Measurements from ENCODE around the gene LY6G6D.
"Not testable (repeated sequence)": the region's sequence is repeated elsewhere in the genome, so short reads cannot be mapped to it uniquely, and the experiment has no call there.

LY6G6D gene

DNA sequence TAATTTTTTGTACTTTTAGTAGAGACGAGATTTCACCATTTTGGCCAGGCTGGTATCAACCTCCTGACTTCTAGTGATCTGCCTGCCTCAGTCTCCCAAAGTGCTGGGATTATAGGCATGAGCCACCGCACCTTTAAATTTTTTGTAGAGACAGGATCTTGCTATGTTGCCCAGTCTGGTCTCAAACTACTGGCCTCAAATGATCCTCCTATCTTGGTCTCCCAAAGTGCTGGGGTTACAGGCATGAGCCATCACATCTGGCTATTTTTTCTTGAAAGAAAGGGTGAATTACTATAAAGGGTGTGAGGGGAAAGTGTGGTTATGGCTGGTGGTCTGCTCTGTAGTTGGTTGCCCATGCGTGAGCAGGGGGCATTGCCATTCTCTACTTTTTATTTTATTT lies 6.9 kb upstream of the LY6G6D start:
- WGBS (ENCODE audit: insufficient coverage): 95% methylated on average over 2 of the region's 3 CpGs
- no peaks in the 10 kb centered on the region for H3K36me3 ChIP-seq (ENCODE audit: control insufficient read depth in 4 of 4, insufficient read depth in 4 of 4, low read length in 3 of 4)
- ChIA-PET CTCF (interaction anchor here (0.9 to 1.4 kb wide), 2 partner anchors 21 to 62 kb away, joined by 3 read pairs; no protein-coding TSS in a partner anchor), POLR2A (no interaction called here)
- H3K4me1 ChIP-seq (ENCODE audit: control extremely low read depth in 1 of 4, control insufficient read depth in 4 of 4, insufficient read depth in 4 of 4, low read length in 3 of 4): peaks cover 3 to 36% (median 29%) of the 10 kb centered on the region in 4 experiments
- no peak overlapping the region for H3K27ac ChIP-seq (ENCODE audit: insufficient read depth in 1 of 2, low read depth in 1 of 2, low read length in 2 of 2, poor library complexity in 1 of 2, severe bottlenecking in 2 of 2)
- DNase-seq: no peak
- H3K27me3 ChIP-seq (replicated peaks in 2 of 5; ENCODE audit: control insufficient read depth in 4 of 5, insufficient read depth in 5 of 5, low read length in 4 of 5): no peaks in the 10 kb centered on the region
- no peak overlapping the region for H3K4me3 ChIP-seq (ENCODE audit: control insufficient read depth in 1 of 7, extremely low read depth in 1 of 7, insufficient read depth in 4 of 7, low read depth in 2 of 7, low read length in 6 of 7)
- no peaks in the 10 kb centered on the region for H3K9me3 ChIP-seq (ENCODE audit: control extremely low read depth in 1 of 5, control insufficient read depth in 4 of 5, insufficient read depth in 2 of 5, low read depth in 1 of 5, low read length in 4 of 5)

DNA sequence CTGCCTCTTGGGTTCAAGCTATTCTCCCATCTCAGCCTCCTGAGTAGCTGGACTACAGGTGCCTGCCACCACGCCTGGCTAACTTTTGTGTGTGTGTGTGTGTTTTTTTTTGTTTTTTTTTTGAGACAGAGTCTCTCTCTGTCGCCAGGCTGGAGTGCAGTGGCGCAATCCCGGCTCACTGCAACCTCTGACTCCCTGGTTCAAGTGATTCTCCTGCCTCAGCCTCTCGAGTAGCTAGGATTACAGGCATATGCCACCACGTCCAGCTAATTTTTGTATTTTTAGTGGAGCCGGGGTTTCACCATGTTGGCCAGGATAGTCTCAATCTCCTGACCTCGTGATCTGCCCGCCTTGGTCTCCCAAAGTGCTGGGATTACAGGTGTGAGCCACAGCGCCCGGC lies 6.0 kb upstream of the LY6G6D start:
- POLR2A ChIA-PET; H3K9me3 ChIP-seq (ENCODE audit: control extremely low read depth in 1 of 5, control insufficient read depth in 4 of 5, insufficient read depth in 2 of 5, low read depth in 1 of 5, low read length in 4 of 5); H3K36me3 ChIP-seq (ENCODE audit: control insufficient read depth in 4 of 4, insufficient read depth in 4 of 4, low read length in 3 of 4); DNase-seq; H3K27me3 ChIP-seq (replicated peaks in 2 of 5; ENCODE audit: control insufficient read depth in 4 of 5, insufficient read depth in 5 of 5, low read length in 4 of 5); H3K4me3 ChIP-seq (ENCODE audit: control insufficient read depth in 1 of 7, extremely low read depth in 1 of 7, insufficient read depth in 4 of 7, low read depth in 2 of 7, low read length in 6 of 7); H3K27ac ChIP-seq (ENCODE audit: insufficient read depth in 1 of 2, low read depth in 1 of 2, low read length in 2 of 2, poor library complexity in 1 of 2, severe bottlenecking in 2 of 2): not testable (repeated sequence)
- H3K4me1 ChIP-seq (ENCODE audit: control extremely low read depth in 1 of 4, control insufficient read depth in 4 of 4, insufficient read depth in 4 of 4, low read length in 3 of 4): peaks cover 3 to 40% (median 28%) of the 10 kb centered on the region in 4 experiments
- 100% methylated on average over 7 of the region's 11 CpGs for WGBS (ENCODE audit: insufficient coverage)
- CTCF ChIA-PET: interaction anchor here (0.6 to 1.4 kb wide), 3 partner anchors 14 to 61 kb away, joined by 3 read pairs; partner anchors contain the start of gene MPIG6B

DNA sequence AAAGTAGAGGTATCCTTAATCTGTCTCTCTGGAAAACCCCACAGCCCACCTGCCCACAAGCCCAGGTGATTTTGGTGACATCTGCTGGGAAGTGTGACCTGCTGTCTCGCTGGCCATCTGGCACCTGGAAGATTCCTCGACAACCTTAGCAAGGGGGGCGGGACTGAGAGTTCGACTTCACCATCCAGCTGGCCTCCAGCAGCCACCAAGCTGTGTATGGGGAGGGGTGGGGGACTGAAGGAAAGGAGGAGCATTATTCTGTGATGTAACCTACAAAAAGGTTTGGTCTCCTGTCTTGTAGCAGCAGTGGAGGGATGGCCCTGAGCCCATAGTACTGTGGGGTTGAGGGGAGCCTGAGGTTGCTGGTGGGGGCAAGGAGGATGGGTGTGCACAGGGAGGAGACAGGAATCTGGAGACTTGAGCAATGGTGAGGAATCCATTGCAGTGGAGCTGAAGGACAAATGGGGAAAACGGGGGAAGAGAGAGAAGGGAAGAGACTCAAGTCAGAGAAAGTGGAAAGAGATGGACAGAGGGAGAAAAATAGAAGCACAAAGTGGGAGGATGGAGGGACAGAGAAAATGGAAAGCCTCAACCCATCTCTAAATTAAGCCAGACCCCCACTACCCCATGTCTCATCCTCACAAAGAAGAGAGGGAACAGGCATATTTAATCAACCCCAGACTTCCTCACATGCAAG lies 4.5 kb upstream of the LY6G6D start:
- CTCF ChIA-PET: interaction anchor here (0.7 to 7.1 kb wide), 14 partner anchors 8 to 159 kb away, joined by 3 to 136 read pairs (median 6); partner anchors contain the start of genes ABHD16A, DDAH2, LY6G6C and MPIG6B
- 73% methylated on average over 4 of the region's 5 CpGs for WGBS (ENCODE audit: insufficient coverage)
- H3K4me3 ChIP-seq (ENCODE audit: control insufficient read depth in 1 of 7, extremely low read depth in 1 of 7, insufficient read depth in 4 of 7, low read depth in 2 of 7, low read length in 6 of 7): peak overlapping the region in 2 of 7 experiments; percentile 36 to 48
- peak in 1 of 3 donors; percentile 26 for DNase-seq
- POLR2A ChIA-PET: interaction anchor here (0.6 to 2.8 kb wide), 10 partner anchors 8 to 119 kb away, joined by 3 to 16 read pairs (median 5); partner anchors contain the start of genes ABHD16A, DDAH2, HSPA1B and MPIG6B
- no peaks in the 10 kb centered on the region for H3K36me3 ChIP-seq (ENCODE audit: control insufficient read depth in 4 of 4, insufficient read depth in 4 of 4, low read length in 3 of 4)
- H3K4me1 ChIP-seq (ENCODE audit: control extremely low read depth in 1 of 4, control insufficient read depth in 4 of 4, insufficient read depth in 4 of 4, low read length in 3 of 4): peaks cover 5 to 52% (median 36%) of the 10 kb centered on the region in 4 experiments
- no peaks in the 10 kb centered on the region for H3K9me3 ChIP-seq (ENCODE audit: control extremely low read depth in 1 of 5, control insufficient read depth in 4 of 5, insufficient read depth in 2 of 5, low read depth in 1 of 5, low read length in 4 of 5)
- H3K27me3 ChIP-seq (replicated peaks in 2 of 5; ENCODE audit: control insufficient read depth in 4 of 5, insufficient read depth in 5 of 5, low read length in 4 of 5): no peaks in the 10 kb centered on the region
- H3K27ac ChIP-seq (ENCODE audit: insufficient read depth in 1 of 2, low read depth in 1 of 2, low read length in 2 of 2, poor library complexity in 1 of 2, severe bottlenecking in 2 of 2): peak overlapping the region in 1 of 2 experiments; percentile 29

DNA sequence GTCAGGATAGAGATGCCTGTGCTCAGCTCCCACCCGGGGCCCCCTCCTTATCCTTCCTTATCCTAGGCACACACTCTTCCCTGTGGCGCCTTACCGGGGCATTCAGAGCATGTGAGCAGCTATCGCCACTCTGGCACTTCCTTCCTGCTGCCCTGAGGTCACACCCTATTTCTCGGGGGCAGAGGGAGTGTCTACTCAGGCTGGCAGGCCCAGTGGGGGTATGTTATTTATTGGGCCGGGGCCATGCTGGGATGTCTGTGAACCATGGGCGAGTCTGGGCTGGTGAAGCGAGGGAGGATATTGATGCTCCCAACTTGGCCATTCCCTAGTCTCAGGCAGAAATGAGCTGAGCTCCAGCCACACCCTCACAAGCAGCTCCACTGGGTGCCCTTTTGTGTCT lies 3.9 kb upstream of the LY6G6D start:
- H3K36me3 ChIP-seq (ENCODE audit: control insufficient read depth in 4 of 4, insufficient read depth in 4 of 4, low read length in 3 of 4): no peaks in the 10 kb centered on the region
- WGBS (ENCODE audit: insufficient coverage): 17% methylated on average over 7 of the region's 8 CpGs
- H3K4me3 ChIP-seq (ENCODE audit: control insufficient read depth in 1 of 7, extremely low read depth in 1 of 7, insufficient read depth in 4 of 7, low read depth in 2 of 7, low read length in 6 of 7): peak overlapping the region in 2 of 7 experiments; percentile 36 to 48
- DNase-seq: peak; percentile 71 to 85 (median 71)
- peaks cover 5 to 52% (median 36%) of the 10 kb centered on the region in 4 experiments for H3K4me1 ChIP-seq (ENCODE audit: control extremely low read depth in 1 of 4, control insufficient read depth in 4 of 4, insufficient read depth in 4 of 4, low read length in 3 of 4)
- no peaks in the 10 kb centered on the region for H3K9me3 ChIP-seq (ENCODE audit: control extremely low read depth in 1 of 5, control insufficient read depth in 4 of 5, insufficient read depth in 2 of 5, low read depth in 1 of 5, low read length in 4 of 5)
- POLR2A ChIA-PET: interaction anchor here (0.8 to 2.8 kb wide), 11 partner anchors 8 to 119 kb away, joined by 3 to 16 read pairs (median 5); partner anchors contain the start of genes ABHD16A, DDAH2, HSPA1B and MPIG6B
- CTCF ChIA-PET: interaction anchor here (0.7 to 7.1 kb wide), 16 partner anchors 8 to 160 kb away, joined by 3 to 136 read pairs (median 8); partner anchors contain the start of genes ABHD16A, DDAH2, LY6G6C and MPIG6B
- no peaks in the 10 kb centered on the region for H3K27me3 ChIP-seq (replicated peaks in 2 of 5; ENCODE audit: control insufficient read depth in 4 of 5, insufficient read depth in 5 of 5, low read length in 4 of 5)
- peak overlapping the region in 1 of 2 experiments; percentile 11 for H3K27ac ChIP-seq (ENCODE audit: insufficient read depth in 1 of 2, low read depth in 1 of 2, low read length in 2 of 2, poor library complexity in 1 of 2, severe bottlenecking in 2 of 2)

DNA sequence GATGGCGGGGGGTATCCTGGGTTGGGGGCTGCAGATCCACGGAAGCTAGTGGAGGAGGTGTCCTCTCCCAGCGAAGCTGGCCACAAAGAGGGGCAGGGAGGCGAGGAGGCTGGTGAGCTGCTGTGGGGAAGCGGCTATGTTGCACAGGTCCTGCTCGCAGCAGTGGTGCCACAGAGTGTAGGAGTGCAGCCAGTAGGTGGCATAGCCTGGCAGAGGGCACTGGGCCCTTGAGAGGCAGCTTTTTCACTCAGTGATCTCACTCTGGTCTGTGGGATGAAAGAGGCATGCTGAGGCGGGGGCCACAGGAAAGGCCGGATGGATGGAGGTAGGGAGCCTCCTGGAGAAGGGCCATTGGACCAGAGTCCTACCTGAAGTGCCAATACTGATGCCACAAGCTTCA lies 2.9 kb upstream of the LY6G6D start:
- peak; percentile 68 to 80 (median 80) for DNase-seq
- POLR2A ChIA-PET: interaction anchor here (0.6 to 2.8 kb wide), 8 partner anchors 9 to 178 kb away, joined by 3 to 16 read pairs (median 6); partner anchors contain the start of genes ABHD16A, DDAH2, HSPA1B and MPIG6B
- Histone ChIP-seq H3K36me3 (ENCODE audit: control insufficient read depth in 4 of 4, insufficient read depth in 4 of 4, low read length in 3 of 4) (no peaks in the 10 kb centered on the region), H3K4me1 (ENCODE audit: control extremely low read depth in 1 of 4, control insufficient read depth in 4 of 4, insufficient read depth in 4 of 4, low read length in 3 of 4) (peaks cover 5 to 52% (median 36%) of the 10 kb centered on the region in 4 experiments), H3K4me3 (ENCODE audit: control insufficient read depth in 1 of 7, extremely low read depth in 1 of 7, insufficient read depth in 4 of 7, low read depth in 2 of 7, low read length in 6 of 7) (no peak overlapping the region), H3K27ac (ENCODE audit: insufficient read depth in 1 of 2, low read depth in 1 of 2, low read length in 2 of 2, poor library complexity in 1 of 2, severe bottlenecking in 2 of 2) (no peak overlapping the region), H3K9me3 (ENCODE audit: control extremely low read depth in 1 of 5, control insufficient read depth in 4 of 5, insufficient read depth in 2 of 5, low read depth in 1 of 5, low read length in 4 of 5) (no peaks in the 10 kb centered on the region), H3K27me3 (replicated peaks in 2 of 5; ENCODE audit: control insufficient read depth in 4 of 5, insufficient read depth in 5 of 5, low read length in 4 of 5) (no peaks in the 10 kb centered on the region)
- WGBS (ENCODE audit: insufficient coverage): 31% methylated on average over 5 of the region's 8 CpGs
- CTCF ChIA-PET: interaction anchor here (0.6 to 7.1 kb wide), 20 partner anchors 8 to 165 kb away, joined by 3 to 136 read pairs (median 4); partner anchors contain the start of genes ABHD16A, DDAH2, LY6G6C and MPIG6B

DNA sequence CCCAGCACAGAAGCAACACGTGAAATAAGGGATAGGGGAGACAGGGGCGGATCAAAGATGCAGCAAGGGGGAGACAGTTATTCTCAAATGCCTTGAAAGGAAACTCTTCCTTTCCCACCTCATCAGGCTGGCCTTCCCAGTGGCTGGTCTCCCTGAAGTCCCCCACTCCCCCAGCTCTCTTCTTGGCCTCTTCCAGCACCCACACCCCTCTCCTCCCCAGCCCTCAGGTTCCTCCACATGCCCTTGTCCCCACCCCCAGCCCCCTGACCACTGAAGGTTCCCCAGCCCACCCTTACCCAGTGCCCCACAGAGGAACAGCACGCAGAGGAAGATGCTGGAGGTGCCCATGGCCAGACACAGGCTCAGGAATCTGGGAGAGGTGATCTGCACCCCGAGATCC lies 1.7 kb upstream of the LY6G6D start:
- Histone ChIP-seq H3K9me3 (ENCODE audit: control extremely low read depth in 1 of 5, control insufficient read depth in 4 of 5, insufficient read depth in 2 of 5, low read depth in 1 of 5, low read length in 4 of 5) (no peaks in the 10 kb centered on the region), H3K36me3 (ENCODE audit: control insufficient read depth in 4 of 4, insufficient read depth in 4 of 4, low read length in 3 of 4) (no peaks in the 10 kb centered on the region), H3K4me3 (ENCODE audit: control insufficient read depth in 1 of 7, extremely low read depth in 1 of 7, insufficient read depth in 4 of 7, low read depth in 2 of 7, low read length in 6 of 7) (no peak overlapping the region), H3K27ac (ENCODE audit: insufficient read depth in 1 of 2, low read depth in 1 of 2, low read length in 2 of 2, poor library complexity in 1 of 2, severe bottlenecking in 2 of 2) (no peak overlapping the region), H3K4me1 (ENCODE audit: control extremely low read depth in 1 of 4, control insufficient read depth in 4 of 4, insufficient read depth in 4 of 4, low read length in 3 of 4) (peaks cover 5 to 52% (median 36%) of the 10 kb centered on the region in 4 experiments), H3K27me3 (replicated peaks in 2 of 5; ENCODE audit: control insufficient read depth in 4 of 5, insufficient read depth in 5 of 5, low read length in 4 of 5) (no peaks in the 10 kb centered on the region)
- no peak for DNase-seq
- POLR2A ChIA-PET: interaction anchor here (1.2 to 1.7 kb wide), 2 partner anchors 13 to 16 kb away, joined by 3 to 11 read pairs; partner anchors contain the start of gene DDAH2
- CTCF ChIA-PET: interaction anchor here (1.1 to 7.1 kb wide), 5 partner anchors 12 to 117 kb away, joined by 3 to 136 read pairs (median 11); partner anchors contain the start of genes DDAH2, LY6G6C and MPIG6B
- WGBS (ENCODE audit: insufficient coverage): 92% methylated on average over 4 of the region's 4 CpGs

Measured in common myeloid progenitor, CD34-positive (primary cell).